Lower leg skin (tissue), 3 donors: ENCODE results near the gene IFFO2.

Experiments
- POLR2A ChIP-seq, 2 donors: fragments of 450-650 bp; IDR thresholded peaks; one replicate each; pipeline ENCODE4 v1.6.1; 2016 to 2017; ENCODE audit warnings: antibody characterized with exemption in 2 of 2, mild to moderate bottlenecking in 1 of 2, moderate library complexity in 1 of 2
- TF ChIP-seq, protein P1 (sequence below), 3 donors: fragments of 450-650 bp; IDR thresholded peaks; one replicate each; pipeline ENCODE4 v1.5.1; 2016; ENCODE audit warnings: antibody characterized with exemption in 3 of 3, mild to moderate bottlenecking in 3 of 3, moderate library complexity in 2 of 3

DNA sequence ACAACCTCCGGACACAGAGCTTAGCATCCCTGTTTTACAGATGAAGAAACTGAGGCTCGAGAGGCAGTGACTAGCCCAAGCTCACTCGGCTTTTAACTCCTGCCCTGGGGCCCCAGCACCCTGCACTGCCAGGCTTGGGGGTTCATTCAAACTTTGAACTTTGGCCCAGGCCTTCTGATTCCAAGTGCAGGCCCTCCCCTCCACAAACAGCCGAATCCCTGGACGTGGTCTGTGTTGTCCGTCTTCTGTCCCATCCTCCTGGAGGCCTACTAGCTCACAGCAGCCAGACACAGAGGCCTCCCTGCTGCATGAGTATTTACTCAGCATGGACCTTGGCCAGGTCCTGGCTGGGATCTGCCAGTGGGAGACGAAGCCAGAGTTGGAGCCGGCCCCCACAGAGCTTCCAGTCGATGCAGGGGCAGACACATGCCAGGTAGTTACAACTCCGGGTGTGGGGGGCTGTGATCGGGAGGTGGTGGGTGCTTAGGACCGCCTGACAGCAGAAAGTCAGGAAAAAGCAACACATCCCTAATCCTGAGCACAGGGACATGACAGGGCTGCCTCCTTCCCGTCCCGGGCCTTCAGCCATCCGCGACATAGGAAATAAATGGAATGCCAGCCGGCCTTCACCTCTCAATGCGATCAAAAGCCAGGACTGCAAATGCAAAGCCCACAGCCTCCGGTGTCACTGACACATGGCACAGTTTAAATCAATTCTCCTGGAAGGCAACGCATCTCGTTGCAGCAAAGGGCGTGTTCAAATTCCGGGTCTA is 7.4 kb downstream of the IFFO2 start:
- TF ChIP-seq, protein P1, sequence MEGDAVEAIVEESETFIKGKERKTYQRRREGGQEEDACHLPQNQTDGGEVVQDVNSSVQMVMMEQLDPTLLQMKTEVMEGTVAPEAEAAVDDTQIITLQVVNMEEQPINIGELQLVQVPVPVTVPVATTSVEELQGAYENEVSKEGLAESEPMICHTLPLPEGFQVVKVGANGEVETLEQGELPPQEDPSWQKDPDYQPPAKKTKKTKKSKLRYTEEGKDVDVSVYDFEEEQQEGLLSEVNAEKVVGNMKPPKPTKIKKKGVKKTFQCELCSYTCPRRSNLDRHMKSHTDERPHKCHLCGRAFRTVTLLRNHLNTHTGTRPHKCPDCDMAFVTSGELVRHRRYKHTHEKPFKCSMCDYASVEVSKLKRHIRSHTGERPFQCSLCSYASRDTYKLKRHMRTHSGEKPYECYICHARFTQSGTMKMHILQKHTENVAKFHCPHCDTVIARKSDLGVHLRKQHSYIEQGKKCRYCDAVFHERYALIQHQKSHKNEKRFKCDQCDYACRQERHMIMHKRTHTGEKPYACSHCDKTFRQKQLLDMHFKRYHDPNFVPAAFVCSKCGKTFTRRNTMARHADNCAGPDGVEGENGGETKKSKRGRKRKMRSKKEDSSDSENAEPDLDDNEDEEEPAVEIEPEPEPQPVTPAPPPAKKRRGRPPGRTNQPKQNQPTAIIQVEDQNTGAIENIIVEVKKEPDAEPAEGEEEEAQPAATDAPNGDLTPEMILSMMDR (IDR thresholded peaks at IDR 0.05) = no peak
- TF ChIP-seq POLR2A (IDR thresholded peaks at IDR 0.05) = no peak
